Measurements from ENCODE around the gene PRMT2. TPM values are rescaled to one million over a fixed set of nuclear protein-coding genes. Genes with fewer than 3 reads are reported as not detected.
"Not testable (repeated sequence)": the region's sequence is repeated elsewhere in the genome, so short reads cannot be mapped to it uniquely, and the experiment has no call there.

Gene PRMT2
- polyA plus RNA-seq, 2 of the 4 experiments (the other 2 are of a cell fraction), result 69.2 to 75.1 TPM

- no peaks in the 10 kb centered on the region for H3K4me1 ChIP-seq
- ChIA-PET POLR2A (no interaction called here), CTCF (interaction anchor here (0.9 kb wide), 1 partner anchor 13 kb away, joined by 3 read pairs; no protein-coding TSS in a partner anchor)
- no peak overlapping the region for H3K4me3 ChIP-seq
- 64% methylated on average over 4 of the region's 4 CpGs for WGBS (ENCODE audit: missing lambda C conversion rate)
- DNase-seq (ENCODE audit: low read depth in 1 of 2, low spot score in 1 of 2) (no peak), ATAC-seq (no peak), FAIRE-seq (no peak)
- no peak overlapping the region for H3K4me2 ChIP-seq
- peaks cover 15% of the 10 kb centered on the region; the same call in 2 of the 3 replicates for H3K9me3 ChIP-seq
- H3K27ac ChIP-seq, result no peak overlapping the region
- no peak for TF ChIP-seq MYC (IDR thresholded peaks at IDR 0.05; ENCODE audit: borderline replicate concordance, low read length)
- no peak for TF ChIP-seq TFCP2L1 (CRISPR knock-in tag; IDR thresholded peaks at IDR 0.05)
These were observed 7.7 kb upstream of the PRMT2 start for GRCh38 chr21:46627726-46628125.

GRCh38 chr21:46628868-46629267, 6.6 kb upstream of the PRMT2 start:
- 40% methylated on average over 5 of the region's 6 CpGs for WGBS (ENCODE audit: missing lambda C conversion rate)
- DNase-seq (ENCODE audit: low read depth in 1 of 2, low spot score in 1 of 2), result no peak
- no peaks in the 10 kb centered on the region for H3K4me1 ChIP-seq
- no peak for ATAC-seq
- FAIRE-seq, result no peak
- H3K27ac ChIP-seq, result no peak overlapping the region
- peaks cover 15% of the 10 kb centered on the region; the same call in 2 of the 3 replicates for H3K9me3 ChIP-seq
- ChIA-PET POLR2A (no interaction called here), CTCF (interaction anchor here (0.9 kb wide), 1 partner anchor 10 kb away, joined by 5 read pairs; no protein-coding TSS in a partner anchor)
- no peak overlapping the region for H3K4me3 ChIP-seq
- H3K4me2 ChIP-seq, result no peak overlapping the region
- TF ChIP-seq RNF2 (IDR thresholded peaks at IDR 0.05; ENCODE audit: borderline replicate concordance, low read depth), result no peak
- no peak for TF ChIP-seq RARB (CRISPR knock-in tag; IDR thresholded peaks at IDR 0.05)
- TF ChIP-seq ELK1 (IDR thresholded peaks at IDR 0.05; ENCODE audit: low read depth, low read length), result no peak
- TF ChIP-seq RCOR1 (IDR thresholded peaks at IDR 0.05; ENCODE audit: low read depth, low read length), result no peak
- no peak for TF ChIP-seq SREBF2 (IDR thresholded peaks at IDR 0.05)
- TF ChIP-seq MAZ (IDR thresholded peaks at IDR 0.05; ENCODE audit: borderline replicate concordance, low read depth, low read length), result no peak
- no peak for TF ChIP-seq E2F6 (IDR thresholded peaks at IDR 0.05; ENCODE audit: borderline replicate concordance, low read depth)
- no peak for TF ChIP-seq HOXB13 (CRISPR knock-in tag; IDR thresholded peaks at IDR 0.05; ENCODE audit: low read depth)
- TF ChIP-seq NFE2L2 (conservative IDR thresholded peaks at IDR 0.05; ENCODE audit: low read length), result no peak
- TF ChIP-seq MYC (IDR thresholded peaks at IDR 0.05; ENCODE audit: borderline replicate concordance, low read length), result no peak
- TF ChIP-seq HMGXB4 (CRISPR knock-in tag; IDR thresholded peaks at IDR 0.05; ENCODE audit: borderline replicate concordance), result no peak
- TF ChIP-seq HEYL (CRISPR knock-in tag; IDR thresholded peaks at IDR 0.05), result no peak
- no peak for TF ChIP-seq ATOH8 (CRISPR knock-in tag; IDR thresholded peaks at IDR 0.05; ENCODE audit: low read depth)
- TF ChIP-seq POLR2A (IDR thresholded peaks at IDR 0.05; ENCODE audit: low read length), result no peak
- TF ChIP-seq MAX (IDR thresholded peaks at IDR 0.05), result no peak
- TF ChIP-seq EHF (CRISPR knock-in tag; IDR thresholded peaks at IDR 0.05), result no peak

DNA sequence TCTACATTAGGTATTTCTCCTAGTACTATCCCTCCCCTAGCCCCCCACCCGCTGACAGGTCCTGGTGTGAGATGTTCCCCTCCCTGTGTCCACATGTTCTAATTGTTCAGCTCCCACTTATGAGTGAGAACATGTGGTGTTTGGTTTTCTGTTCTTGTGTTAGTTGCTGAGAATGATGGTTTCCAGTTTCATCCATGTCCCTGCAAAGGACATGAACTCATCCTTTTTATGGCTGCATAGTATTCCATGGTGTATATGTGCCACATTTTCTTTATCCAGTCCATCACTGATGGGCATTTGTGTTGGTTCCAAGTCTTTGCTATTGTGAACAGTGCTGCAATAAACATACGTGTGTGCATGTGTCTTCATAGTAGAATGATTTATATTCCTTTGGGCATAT, 4.6 kb upstream of the PRMT2 start:
- H3K4me2 ChIP-seq; POLR2A ChIA-PET; DNase-seq (ENCODE audit: low read depth in 1 of 2, low spot score in 1 of 2); H3K27ac ChIP-seq; H3K4me3 ChIP-seq; CTCF ChIA-PET; FAIRE-seq; H3K9me3 ChIP-seq; H3K4me1 ChIP-seq; ATAC-seq: not testable (repeated sequence)
- 59% methylated on average over 1 of the region's 2 CpGs for WGBS (ENCODE audit: missing lambda C conversion rate)

All from A549 (cell line).